Stimulated activated CD4-positive, alpha-beta T cell treated with anti-CD3 and anti-CD28 coated beads, Interleukin-2, amount 100 ng/mL, for 48 hours (primary cell): ENCODE results near the gene AKIP1.
A peak's percentile ranks its signal among the peaks of the same experiment; 100 is the strongest.
"Not testable (repeated sequence)": the region's sequence is repeated elsewhere in the genome, so short reads cannot be mapped to it uniquely, and the experiment has no call there.

Source experiments
- DNase-seq, 2 donors: peaks; one replicate each; pipeline ENCODE4 v3.0.0-alpha.2; 2020

The AKIP1 gene, protein sequence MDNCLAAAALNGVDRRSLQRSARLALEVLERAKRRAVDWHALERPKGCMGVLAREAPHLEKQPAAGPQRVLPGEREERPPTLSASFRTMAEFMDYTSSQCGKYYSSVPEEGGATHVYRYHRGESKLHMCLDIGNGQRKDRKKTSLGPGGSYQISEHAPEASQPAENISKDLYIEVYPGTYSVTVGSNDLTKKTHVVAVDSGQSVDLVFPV

DNA sequence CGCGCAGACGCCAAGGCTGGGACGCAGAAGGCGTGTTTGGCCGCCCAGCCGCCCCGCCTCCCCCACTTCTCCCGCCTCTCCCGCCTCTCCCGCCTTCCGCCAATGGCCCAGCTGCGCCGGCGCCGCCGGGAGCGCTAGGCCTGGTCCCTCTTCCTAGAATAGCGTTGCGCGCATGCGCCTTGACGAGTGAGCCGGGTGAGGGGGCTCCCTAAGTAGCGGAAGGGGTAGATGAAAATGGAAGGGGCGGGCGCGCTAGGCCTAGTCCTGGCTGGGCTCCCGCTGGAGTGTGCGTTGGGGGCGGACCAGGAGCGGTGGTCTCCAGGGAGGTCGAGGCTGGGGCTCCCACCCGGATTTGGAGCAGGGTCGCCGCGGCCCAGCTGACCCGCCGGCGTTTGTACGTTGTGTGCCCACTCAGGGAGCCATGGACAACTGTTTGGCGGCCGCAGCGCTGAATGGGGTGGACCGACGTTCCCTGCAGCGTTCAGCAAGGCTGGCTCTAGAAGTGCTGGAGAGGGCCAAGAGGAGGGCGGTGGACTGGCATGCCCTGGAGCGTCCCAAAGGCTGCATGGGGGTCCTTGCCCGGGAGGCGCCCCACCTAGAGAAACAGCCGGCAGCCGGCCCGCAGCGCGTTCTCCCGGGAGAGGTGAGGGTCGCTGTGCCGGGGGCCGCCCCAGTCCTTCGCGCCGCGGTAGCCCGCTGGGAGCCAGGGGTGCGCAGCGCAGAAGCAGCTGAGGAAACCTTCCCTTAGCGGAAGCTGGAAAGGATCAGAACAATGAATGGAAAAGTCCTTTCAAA lies at the start of gene AKIP1:
Gene AKIP1, plus strand, starts transcription at position 161 of the 795 bp plus-strand sequence. Its CDS starts 261 bp downstream, at position 422.
- DNase-seq = peak; percentile 76 to 84

DNA sequence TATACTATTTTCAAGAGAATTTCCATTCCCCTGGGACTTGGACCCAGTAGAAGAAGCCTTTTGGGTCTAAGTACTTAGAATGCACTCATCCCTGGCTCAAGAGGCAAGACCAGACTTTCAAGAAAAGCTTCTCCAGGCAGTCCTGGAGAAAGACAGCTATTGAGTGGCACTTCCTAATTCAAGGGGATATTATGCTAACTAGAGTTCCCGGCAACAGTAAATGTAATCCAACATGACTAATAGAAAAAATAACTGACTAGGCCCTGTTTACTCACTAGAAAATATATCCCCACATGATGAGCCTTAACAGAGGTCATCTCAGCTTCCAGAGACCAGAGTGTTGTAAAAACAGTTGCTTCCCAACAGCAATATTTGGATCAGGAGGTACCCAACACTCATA lies 47.2 kb upstream of the AKIP1 start:
- no peak for DNase-seq

DNA sequence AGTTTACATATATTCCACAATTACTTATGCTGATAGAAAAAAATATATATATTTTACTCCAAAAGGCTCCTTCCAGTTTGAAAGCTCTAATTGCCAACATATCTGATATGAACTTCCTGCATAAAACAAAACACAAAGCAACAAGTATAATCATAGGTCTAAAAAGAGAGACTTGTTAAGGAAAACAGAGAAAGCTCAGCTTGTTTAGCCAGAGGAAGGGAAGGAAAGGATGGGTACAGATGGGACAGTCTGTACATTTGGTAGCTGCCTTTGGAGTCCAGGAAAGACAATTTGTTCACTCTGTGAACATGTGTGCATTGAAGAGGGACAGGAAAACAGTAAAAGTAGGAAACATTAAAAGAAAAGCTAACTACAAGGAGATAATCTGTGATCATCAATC lies 45.7 kb upstream of the AKIP1 start:
- DNase-seq = no peak

DNA sequence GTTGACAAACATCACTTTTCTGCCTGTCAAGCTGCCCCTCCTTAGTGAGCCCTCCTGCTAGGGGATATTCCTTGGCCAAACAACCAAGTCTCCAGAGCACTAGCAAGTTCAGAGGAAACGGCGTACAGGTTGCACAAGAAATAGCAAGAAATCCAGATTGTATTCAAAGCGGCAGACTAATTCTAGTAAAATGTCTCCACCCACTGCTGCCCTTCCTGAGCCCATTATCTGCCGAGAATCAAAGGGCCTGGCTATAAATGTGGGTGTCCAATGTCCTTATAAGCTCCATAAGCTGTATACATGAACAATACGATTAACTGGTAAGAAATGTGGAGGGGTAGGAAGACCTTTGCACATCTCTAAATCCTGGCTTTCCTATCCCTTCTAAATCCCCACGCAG lies 44.0 kb upstream of the AKIP1 start:
- no peak for DNase-seq

DNA sequence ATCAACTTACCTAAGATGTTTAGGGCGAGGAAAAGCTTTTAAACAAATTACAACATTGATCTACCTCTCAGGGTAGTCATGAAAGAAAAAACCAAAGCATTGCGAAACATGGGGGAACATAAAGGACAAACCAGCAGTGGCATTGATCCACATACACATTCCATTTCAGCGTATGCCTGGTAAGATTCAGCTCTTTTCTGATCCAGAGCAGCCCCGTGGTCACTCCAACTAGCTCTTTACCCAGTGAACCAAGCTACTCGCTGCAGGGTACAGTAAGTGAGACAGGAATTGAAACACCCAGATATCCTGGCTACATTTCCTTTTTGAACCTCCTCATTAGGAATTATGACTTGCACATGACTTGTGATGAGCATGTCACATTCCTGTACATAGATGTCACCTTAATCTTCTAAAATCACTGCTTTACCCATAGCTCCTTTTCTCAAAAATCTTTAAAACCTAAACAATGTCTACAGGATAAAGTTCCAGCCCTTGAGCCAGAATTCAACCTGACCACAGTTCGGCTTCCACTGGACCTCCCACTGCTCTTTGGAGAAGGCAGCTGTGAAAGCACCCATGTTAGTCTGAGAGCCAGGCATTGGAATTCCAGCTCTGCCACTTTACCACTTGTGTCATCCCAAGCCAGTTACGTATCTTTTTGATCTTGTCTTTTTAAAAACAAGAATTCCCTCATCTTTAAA lies 42.9 kb upstream of the AKIP1 start:
- no peak for DNase-seq

DNA sequence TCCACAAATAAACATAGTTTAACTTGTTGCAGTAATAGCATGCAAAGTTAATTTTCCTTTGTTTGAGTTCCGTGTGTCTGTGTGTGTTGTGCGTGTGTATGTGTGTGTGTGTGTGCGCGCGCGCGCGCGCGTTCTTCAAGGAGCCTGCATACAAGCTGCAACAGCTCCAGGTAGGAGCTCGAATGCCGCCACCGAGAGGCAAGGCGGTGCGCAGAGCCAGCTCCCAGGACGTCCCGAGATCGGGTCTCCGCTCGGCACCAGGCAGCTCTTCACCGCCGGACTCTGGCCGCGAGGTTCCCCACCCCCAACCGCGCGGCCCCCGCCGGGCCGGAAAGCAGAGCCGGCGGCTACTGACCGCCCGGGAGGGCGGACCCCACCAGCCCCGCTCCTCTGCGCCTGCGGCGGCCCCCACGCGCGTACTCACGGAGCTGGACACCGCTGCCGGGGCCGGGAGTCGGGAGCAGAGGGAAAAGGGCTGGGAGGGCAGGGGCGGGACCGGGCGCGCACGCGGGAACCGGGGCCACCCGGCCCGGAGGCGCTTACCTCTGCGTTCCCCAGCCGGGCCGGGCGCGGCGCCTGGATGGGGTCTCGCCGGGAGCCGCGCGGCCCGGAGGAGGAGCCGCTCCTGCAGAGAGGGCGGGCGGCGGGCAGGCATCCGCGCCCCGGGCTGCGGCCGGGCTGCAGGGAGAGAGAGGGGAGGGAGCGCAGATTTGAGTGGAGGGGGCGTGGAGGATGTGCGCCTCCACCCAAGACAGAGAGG lies 40.4 kb upstream of the AKIP1 start:
- DNase-seq = peak; percentile 1 to 6

DNA sequence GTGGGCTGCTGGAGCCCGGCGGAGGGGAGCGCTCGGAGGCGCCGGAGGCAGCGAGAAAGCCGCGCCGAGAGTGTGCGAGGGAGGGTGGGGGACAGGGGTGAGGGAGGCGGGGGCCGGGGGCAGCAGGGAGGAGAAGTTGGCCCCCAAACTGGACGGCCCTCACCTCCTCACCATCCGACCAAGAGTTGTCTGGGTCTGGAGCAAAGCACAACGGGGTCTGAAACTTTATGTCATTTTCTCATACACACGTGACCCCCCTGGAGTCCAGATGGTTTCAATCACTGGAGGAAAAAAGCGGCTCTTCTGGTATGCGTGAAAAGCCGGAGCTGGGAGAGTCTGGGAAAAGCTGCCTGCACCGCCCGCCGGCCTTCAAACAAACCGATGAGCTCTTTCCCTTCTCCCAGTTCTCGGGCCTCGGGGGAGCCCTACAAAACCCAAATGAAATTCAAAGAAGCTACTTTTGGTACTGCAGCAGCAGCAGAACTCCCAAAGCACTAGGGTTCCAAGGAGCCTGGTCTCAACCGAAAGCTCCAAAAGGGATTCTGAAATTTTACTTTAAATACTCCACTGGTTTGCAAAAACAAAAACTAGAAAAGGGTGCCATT lies 39.7 kb upstream of the AKIP1 start:
- no peak for DNase-seq

DNA sequence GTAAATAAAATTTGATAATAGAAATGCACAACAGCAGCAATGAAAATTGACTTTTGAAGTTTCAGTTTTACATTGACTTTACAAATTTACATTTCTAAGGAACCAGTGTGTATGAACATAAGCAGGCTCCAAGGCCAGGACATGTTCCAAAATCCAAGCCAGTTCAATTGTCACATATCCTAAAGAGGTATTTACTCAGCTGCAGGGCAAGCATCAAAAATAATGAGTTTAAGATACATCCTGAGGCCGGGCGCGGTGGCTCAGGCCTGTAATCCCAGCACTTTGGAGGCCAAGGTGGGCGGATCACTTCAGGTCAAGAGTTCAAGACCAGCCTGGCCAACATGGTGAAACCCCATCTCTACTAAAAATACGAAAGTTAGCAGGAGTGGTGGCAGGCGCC lies 39.0 kb upstream of the AKIP1 start:
- no peak for DNase-seq

DNA sequence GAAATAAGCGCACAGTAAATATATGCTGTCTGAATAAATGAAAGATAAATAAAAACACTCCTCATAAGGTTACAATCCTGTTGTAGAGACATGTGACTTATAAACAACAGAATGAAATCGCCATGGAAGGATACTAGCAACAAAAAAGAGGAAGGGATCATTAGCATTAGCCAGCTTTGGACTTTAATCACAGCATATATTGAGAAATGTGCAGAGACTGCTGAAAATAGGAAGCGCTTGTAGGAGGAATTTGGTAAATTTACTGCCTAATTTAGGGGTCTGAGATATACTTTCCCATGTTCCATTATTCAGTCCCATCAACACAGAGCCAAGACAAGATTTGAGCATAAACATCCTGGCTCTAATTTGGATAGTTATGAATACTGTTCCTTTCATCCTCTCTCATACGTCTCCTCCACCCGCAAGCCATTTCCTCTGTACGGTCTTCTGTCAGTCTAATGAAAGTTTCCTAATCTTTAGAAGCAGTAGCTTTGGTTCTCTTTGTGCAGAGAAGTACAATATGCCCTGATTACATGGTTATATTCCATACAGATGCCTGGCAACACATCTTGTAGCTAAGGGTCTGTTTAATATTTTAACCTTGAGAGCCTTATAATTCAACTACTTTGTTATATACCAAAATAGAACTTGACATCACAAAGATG lies 37.1 kb upstream of the AKIP1 start:
- no peak for DNase-seq

DNA sequence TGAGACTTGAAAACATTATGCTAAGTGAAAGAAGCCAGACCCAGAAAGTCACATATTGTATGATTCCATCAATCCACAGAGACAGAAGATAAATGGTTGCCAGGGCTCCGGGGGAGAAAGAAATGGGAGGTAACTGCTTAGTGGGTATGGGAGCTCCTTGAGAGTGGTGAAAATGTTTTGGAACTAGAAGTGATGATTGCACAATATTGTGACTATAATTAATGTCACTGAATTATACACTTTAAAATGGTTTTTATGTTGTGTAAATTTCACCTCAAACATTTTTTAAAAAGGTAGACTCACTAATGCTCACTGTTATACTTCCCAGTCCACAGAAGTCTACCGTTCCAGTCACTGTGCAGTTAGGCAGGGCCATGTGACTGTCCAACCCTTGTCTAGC lies 32.2 kb upstream of the AKIP1 start:
- DNase-seq = no peak

DNA sequence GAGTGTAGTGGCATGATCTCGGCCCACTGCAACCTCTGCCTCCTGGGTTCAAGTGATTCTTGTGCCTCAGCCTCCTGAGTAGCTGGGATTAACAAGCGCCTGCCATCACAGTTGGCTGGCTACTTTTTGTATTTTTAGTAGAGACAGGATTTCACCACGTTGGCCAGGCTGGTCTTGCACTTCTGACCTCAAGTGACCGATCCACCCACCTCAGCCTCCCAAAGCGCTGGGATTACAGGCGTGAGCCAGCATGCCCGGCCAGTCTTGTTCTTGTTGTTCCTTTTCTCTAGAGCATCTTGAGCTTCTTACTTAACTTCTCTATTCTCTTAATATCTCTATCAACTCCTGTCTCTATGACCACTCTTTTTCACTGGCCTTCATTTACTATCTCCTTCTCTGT lies 29.4 kb upstream of the AKIP1 start:
- DNase-seq = not testable (repeated sequence)

DNA sequence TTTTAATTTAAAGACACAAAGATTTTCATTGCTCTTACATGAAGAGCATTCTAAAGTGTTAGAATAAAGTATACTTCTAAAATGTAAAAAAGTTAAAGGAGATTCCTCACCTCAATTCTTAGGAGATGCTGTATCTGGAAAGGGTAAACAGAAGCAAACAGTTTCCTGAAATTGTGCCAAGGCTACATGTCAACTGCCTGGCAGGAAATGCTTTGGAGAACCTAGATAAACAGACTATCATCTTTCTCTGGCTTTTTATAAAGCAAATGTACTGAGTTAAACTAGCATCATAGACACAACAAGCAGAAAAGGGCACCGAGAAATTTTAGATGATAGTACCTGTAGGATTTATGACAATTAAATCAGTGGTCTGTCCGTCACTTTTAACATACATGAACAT lies 24.7 kb upstream of the AKIP1 start:
- DNase-seq = no peak

DNA sequence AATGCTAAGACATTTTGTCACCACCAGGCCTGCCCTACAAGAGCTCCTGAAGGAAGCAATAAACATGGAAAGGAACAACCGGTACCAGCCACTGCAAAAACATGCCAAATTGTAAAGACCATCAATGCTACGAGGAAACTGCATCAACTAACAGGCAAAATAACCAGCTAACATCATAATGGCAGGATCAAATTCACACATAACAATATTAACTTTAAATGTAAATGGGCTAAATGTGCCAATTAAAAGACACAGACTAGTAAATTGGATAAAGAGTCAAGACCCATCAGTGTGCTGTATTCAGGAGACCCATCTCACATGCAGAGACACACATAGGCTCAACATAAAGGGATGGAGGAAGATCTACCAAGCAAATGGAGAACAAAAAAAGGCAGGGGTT lies 19.8 kb upstream of the AKIP1 start:
- DNase-seq = not testable (repeated sequence)

DNA sequence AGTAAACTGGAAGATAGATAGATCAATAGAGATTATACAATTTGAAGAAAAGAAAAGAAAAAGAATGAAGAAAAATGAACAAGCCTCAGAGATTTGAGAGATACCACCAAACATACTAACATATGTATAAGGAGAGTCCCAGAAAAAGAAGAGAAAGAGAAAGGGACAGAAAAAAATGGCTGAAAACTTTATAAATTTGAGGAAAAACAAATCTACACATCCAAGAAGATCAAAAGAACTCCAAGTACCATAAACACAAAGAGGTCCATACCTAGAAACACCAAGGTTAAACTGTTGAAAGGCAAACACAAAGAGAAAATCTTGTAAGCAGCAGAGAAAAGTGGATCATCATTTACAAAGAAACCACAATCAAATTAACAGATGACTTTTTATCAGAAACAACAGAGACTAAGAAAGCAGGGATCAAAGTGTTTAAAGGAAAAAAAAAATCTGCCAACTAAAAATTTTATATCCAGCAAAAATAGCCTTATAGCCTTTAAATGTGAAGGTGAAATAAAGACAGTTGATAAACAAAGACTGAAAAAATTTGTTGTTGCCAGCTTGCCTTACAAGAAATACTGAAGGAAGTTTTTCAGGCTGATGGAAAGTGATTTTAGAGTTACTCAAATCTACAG lies 11.8 kb upstream of the AKIP1 start:
- no peak for DNase-seq

DNA sequence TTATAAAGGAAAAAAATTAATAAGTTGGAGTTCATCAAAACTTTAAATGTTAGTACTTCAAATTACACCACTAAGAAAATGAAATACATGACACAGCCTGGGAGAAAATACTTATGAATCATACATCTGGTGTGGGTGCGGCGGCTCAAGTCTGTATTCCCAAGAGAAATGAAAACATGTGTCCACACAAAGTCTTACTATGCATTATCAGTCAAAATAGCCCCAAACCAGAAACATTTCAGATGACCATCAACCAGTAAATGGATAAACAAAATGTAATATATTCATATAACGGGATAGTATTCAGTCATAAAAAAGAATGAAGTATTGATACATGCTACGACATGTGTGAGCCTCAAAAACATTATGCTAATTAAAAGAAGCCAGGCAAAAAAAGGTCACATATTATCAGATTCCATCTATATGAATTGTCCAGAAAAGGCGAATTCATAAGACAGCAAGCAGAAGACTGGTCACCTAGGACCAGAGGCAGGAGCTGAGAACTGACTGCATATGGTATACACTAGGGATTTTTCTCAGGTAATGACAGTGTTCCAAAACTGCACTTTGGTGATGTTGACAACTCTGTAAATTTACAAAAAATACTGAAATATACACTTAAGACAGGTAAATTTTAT lies 5.3 kb upstream of the AKIP1 start:
- DNase-seq = no peak

DNA sequence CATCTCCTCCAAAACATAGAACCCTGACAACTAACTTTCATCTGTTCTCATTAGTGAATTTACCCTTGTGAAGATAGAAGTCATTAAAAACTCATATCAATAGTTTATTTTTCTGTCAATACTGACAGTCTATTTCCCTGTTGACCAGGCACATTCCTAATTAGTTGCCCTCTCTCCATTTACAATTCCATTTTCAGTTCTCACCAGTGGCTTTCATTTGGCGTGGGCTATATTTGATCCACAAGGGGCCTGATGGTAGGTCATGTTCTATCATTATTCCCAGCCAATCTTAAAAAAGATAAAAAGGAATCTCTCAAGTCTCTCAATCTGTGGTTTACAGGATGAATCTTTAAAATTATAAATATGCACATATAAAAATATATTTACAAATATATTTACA lies 3.9 kb upstream of the AKIP1 start:
- no peak for DNase-seq

DNA sequence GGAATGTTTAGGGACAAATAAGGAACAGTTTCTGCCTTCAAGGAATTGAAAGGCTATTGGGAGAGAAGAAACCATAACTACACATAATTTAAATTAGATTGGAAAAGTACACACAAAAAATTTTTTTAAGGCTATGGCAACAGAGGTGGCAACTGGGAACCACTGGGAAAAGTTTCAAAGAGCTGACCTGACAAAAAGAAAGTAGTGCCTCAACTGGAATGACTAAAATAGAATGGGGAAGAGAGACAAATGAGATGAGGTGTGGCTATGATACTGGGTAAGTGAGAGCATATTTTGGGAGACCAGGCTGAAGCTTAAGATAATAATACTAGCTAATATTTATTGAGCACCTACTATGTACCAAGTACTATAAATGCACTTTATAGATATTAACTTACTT lies 2.9 kb upstream of the AKIP1 start:
- DNase-seq = no peak

DNA sequence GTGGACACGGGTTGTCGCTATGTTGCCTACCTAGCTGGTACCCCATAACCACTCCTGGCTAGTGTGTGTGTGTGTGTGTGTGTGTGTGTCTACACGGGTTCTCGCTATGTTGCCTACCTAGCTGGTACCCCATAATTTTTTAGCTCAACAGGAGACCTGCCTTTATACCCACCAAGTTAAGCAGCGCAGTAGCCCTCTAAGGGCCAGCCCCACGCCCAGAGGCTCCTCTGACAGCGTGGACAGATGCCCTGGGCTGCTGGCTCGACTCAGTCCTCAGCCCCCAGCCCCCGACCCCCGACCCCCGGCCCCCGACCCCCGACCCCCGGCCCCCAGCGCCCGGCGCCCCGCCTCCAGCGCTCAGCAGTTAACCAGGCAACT lies 351 bp upstream of the AKIP1 start:
- DNase-seq = no peak

DNA sequence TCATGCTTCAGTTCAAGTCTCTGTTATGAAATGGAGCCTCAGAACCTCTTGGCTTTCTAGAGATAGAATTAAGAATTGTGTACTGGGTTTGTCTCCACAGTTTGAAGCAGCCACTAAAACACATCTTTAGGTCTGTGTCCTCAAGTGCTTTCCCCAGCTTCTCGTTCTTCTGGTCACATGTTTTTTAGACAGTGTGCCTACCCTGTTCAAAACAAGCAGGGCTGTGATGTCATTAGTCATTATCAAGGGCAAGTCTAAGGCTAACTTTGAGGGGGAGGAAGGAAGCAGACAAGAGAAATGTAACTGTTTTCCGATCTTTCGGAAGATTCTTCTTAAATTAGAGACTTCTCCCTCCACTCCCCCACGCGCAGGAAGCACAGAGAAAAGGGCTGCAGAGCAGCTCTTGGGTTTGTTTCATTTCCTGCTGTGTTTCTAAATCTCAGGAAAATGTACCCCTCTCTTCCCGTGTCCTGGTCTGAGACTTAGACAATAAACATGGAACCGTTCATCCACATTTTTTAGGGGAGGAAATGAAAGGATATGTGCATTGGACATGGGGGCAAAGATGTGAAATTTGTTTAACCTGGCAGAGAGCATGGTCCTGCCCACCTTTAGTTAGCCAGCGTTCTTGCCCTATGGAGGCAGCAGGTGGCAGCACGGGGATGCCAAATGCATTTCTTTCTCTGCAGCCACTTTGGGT lies 3.1 kb downstream of the AKIP1 start:
- peak; percentile 25 to 35 for DNase-seq

DNA sequence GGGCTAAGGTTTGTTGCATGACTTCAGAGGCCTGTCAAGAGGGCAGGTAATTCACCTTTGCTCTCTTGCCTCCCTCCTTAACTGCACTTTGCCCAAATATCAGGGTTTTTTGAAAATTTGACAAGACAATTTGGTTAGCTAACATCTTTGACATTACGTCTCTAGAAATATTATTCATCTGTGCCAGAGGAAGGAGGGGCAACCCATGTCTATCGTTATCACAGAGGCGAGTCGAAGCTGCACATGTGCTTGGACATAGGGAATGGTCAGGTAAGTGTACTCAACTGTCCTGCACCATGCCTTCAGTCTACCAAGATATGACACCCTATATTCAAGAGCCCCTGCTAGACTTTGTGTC lies 3.7 kb downstream of the AKIP1 start:
- no peak for DNase-seq
